H9 (cell line): ENCODE data around the gene MN1. TPM values are rescaled to one million over a fixed set of nuclear protein-coding genes. Genes with fewer than 3 reads are reported as not detected.

ENCODE experiments used
- DNase-seq: peaks from one replicate; pipeline ENCODE4 v3.0.0-alpha.2; 2017
- H2AFZ ChIP-seq: one replicate; pipeline ENCODE4 v1.6.1; 2013; ENCODE audit warnings: mild to moderate bottlenecking, low read length, control low read depth, moderate library complexity
- H2AK5ac ChIP-seq: 2 replicates; pipeline ENCODE4 v1.6.1; 2013; ENCODE audit warnings: low read length, control low read depth, mixed read lengths; ENCODE audit not compliant: insufficient read length
- H2BK120ac ChIP-seq: one replicate; pipeline ENCODE4 v1.6.1; 2013; ENCODE audit warnings: low read depth, mild to moderate bottlenecking, low read length, control low read depth, inconsistent platforms; ENCODE audit not compliant: poor library complexity, severe bottlenecking
- H2BK12ac ChIP-seq: 2 replicates; pipeline ENCODE4 v1.6.1; 2013; ENCODE audit warnings: low read length, control low read depth, mixed read lengths, low read depth; ENCODE audit not compliant: insufficient read length
- H2BK15ac ChIP-seq: 2 replicates; pipeline ENCODE4 v1.6.1; 2013; ENCODE audit warnings: low read depth, low read length, control low read depth
- H2BK20ac ChIP-seq: one replicate; pipeline ENCODE4 v1.6.1; 2013; ENCODE audit warnings: low read depth, mild to moderate bottlenecking, low read length, control low read depth, inconsistent platforms; ENCODE audit not compliant: poor library complexity, severe bottlenecking
- H2BK5ac ChIP-seq: 2 replicates; pipeline ENCODE4 v1.6.1; 2013; ENCODE audit warnings: low read length, control low read depth, mixed read lengths; ENCODE audit not compliant: insufficient read length
- H3K14ac ChIP-seq: 2 replicates; pipeline ENCODE4 v1.6.1; 2013; ENCODE audit warnings: low read length, control low read depth; ENCODE audit not compliant: insufficient read depth
- H3K18ac ChIP-seq: 2 replicates; pipeline ENCODE4 v1.6.1; 2013; ENCODE audit warnings: low read depth, mild to moderate bottlenecking, mixed read lengths, low read length, control low read depth; ENCODE audit not compliant: insufficient read length
- H3K23ac ChIP-seq: 2 replicates; pipeline ENCODE4 v1.6.1; 2013; ENCODE audit warnings: low read length, control low read depth, mixed read lengths, low read depth; ENCODE audit not compliant: insufficient read length
- H3K23me2 ChIP-seq: 2 replicates; pipeline ENCODE4 v1.6.1; 2013; ENCODE audit warnings: low read depth, mild to moderate bottlenecking, mixed read lengths, low read length, control low read depth; ENCODE audit not compliant: insufficient read length, poor library complexity, severe bottlenecking
- H3K27ac ChIP-seq: 2 replicates; pipeline ENCODE4 v1.5.1; 2013; ENCODE audit warnings: low read length, control low read depth, mixed read lengths, low read depth; ENCODE audit not compliant: insufficient read length
- H3K27me3 ChIP-seq: 2 replicates; pipeline ENCODE4 v1.6.1; 2013; ENCODE audit warnings: low read length, control low read depth, inconsistent platforms; ENCODE audit not compliant: insufficient read depth
- H3K4ac ChIP-seq: 2 replicates; pipeline ENCODE4 v1.6.1; 2013; ENCODE audit warnings: low read depth, mild to moderate bottlenecking, control low read depth, inconsistent platforms, low read length, moderate library complexity
- H3K4me1 ChIP-seq: 2 replicates; pipeline ENCODE4 v1.6.1; 2013; ENCODE audit warnings: low read length, control low read depth, inconsistent platforms; ENCODE audit not compliant: insufficient read depth
- H3K4me2 ChIP-seq: 2 replicates; pipeline ENCODE4 v1.6.1; 2013; ENCODE audit warnings: low read length, control low read depth, mixed read lengths; ENCODE audit not compliant: insufficient read length, insufficient read depth
- H3K56ac ChIP-seq: 2 replicates; pipeline ENCODE4 v1.6.1; 2013; ENCODE audit warnings: low read depth, mild to moderate bottlenecking, mixed read lengths, low read length, control low read depth; ENCODE audit not compliant: insufficient read length
- H3K79me1 ChIP-seq: 2 replicates; pipeline ENCODE4 v1.6.1; 2013; ENCODE audit warnings: low read depth, mild to moderate bottlenecking, moderate library complexity, low read length, control low read depth, inconsistent platforms; ENCODE audit not compliant: insufficient read depth, poor library complexity, severe bottlenecking
- H3K79me2 ChIP-seq: 2 replicates; pipeline ENCODE4 v1.6.1; 2013; ENCODE audit warnings: low read length, control low read depth, inconsistent platforms; ENCODE audit not compliant: insufficient read depth
- H3K9ac ChIP-seq: 2 replicates; pipeline ENCODE4 v1.6.1; 2013; ENCODE audit warnings: low read length, control low read depth, mixed read lengths; ENCODE audit not compliant: insufficient read length; ENCODE audit errors: extremely low read depth
- H3K9me3 ChIP-seq: one replicate; pipeline ENCODE4 v1.6.1; 2013; ENCODE audit warnings: low read depth, low read length, inconsistent platforms; ENCODE audit not compliant: control insufficient read depth
- H3T11ph ChIP-seq: one replicate; pipeline ENCODE4 v1.6.1; 2013; ENCODE audit warnings: mild to moderate bottlenecking, low read length, control low read depth, inconsistent platforms
- H4K20me1 ChIP-seq: one replicate; pipeline ENCODE4 v1.6.1; 2013; ENCODE audit not compliant: control insufficient read depth, insufficient read length, insufficient read depth
- H4K5ac ChIP-seq: 2 replicates; pipeline ENCODE4 v1.6.1; 2013; ENCODE audit warnings: low read depth, mild to moderate bottlenecking, mixed read lengths, low read length, control low read depth; ENCODE audit not compliant: insufficient read length
- H4K8ac ChIP-seq: replicated peaks from 2 replicates; pipeline ENCODE4 v1.6.1; 2013; ENCODE audit warnings: low read length, control low read depth, mixed read lengths, low read depth; ENCODE audit not compliant: insufficient read length
- H4K91ac ChIP-seq: 2 replicates; pipeline ENCODE4 v1.6.1; 2013; ENCODE audit warnings: low read depth, mild to moderate bottlenecking, moderate library complexity, mixed read lengths, low read length, control low read depth; ENCODE audit not compliant: insufficient read length
- H3K27ac Mint-ChIP-seq, 3 experiments: 2 replicates in 2 of 3; 3 replicates in 1 of 3; pipeline ENCODE4 v1.8.0; 2020 to 2021; ENCODE audit warnings: mixed read lengths in 3 of 3, mild to moderate bottlenecking in 1 of 3, moderate library complexity in 1 of 3
- H3K27me3 Mint-ChIP-seq: 2 replicates; pipeline ENCODE4 v1.8.0; 2021; ENCODE audit warnings: low read depth, mild to moderate bottlenecking, moderate library complexity, mixed read lengths
- H3K36me3 Mint-ChIP-seq, 3 experiments: 2 replicates in 2 of 3; 3 replicates in 1 of 3; pipeline ENCODE4 v1.8.0; 2020 to 2021; ENCODE audit warnings: low read depth in 3 of 3, mixed read lengths in 3 of 3; ENCODE audit not compliant: insufficient read depth in 1 of 3
- H3K4me1 Mint-ChIP-seq, 2 experiments: 2 replicates each; pipeline ENCODE4 v1.8.0; 2020; ENCODE audit warnings: mixed read lengths in 2 of 2
- H3K4me3 Mint-ChIP-seq, 2 experiments: 2 replicates in 1 of 2; 3 replicates in 1 of 2; pipeline ENCODE4 v1.8.0; 2020 to 2021; ENCODE audit warnings: mild to moderate bottlenecking in 2 of 2, mixed read lengths in 2 of 2, moderate library complexity in 1 of 2
- H3K9me3 Mint-ChIP-seq, 2 experiments: 2 replicates in 1 of 2; 3 replicates in 1 of 2; pipeline ENCODE4 v1.8.0; 2020; ENCODE audit warnings: mild to moderate bottlenecking in 2 of 2, mixed read lengths in 2 of 2, moderate library complexity in 1 of 2
- WGBS: extraction: QIAGEN DNeasy Blood & Tissue Kit; methylation state at CpG from one replicate; pipeline ENCODE4 v1.1.7; 2013; ENCODE audit warnings: missing lambda C conversion rate, low lambda C conversion rate, mixed read lengths; ENCODE audit not compliant: insufficient read length; ENCODE audit errors: extremely low coverage; 5-methylcytosine and 5-hydroxymethylcytosine counted together
- total RNA-seq: library from RNA; stranded (reverse); gene quantifications from 2 replicates; pipeline ENCODE4 v1.2.1, GENCODE V29; 2021
- TF ChIP-seq, protein P1 (sequence below): fragments of 200-600 bp; sonication (generic); conservative IDR thresholded peaks from 3 replicates; pipeline ENCODE4 v1.8.0; 2021; ENCODE audit warnings: antibody characterized with exemption, mild to moderate bottlenecking

Gene MN1
- total RNA-seq, 1 experiment from 2014 or later, result 2.8 TPM

- no CpG with 5 or more reads among the region's 6 CpGs for WGBS
- Histone ChIP-seq H3T11ph (no peak overlapping the region), H3K23me2 (no peaks in the 10 kb centered on the region), H3K4me1 (no peaks in the 10 kb centered on the region), H3K14ac (no peak overlapping the region), H3K23ac (no peak overlapping the region), H3K18ac (no peak overlapping the region), H4K8ac (no peak overlapping the region), H2BK120ac (no peak overlapping the region), H3K9ac (no peak overlapping the region), H3K9me3 (no peaks in the 10 kb centered on the region), H4K20me1 (no peaks in the 10 kb centered on the region), H3K27ac (no peak overlapping the region), H3K56ac (no peak overlapping the region), H2BK15ac (no peak overlapping the region), H4K5ac (no peak overlapping the region), H4K91ac (no peak overlapping the region), H2BK20ac (no peak overlapping the region), H2AK5ac (no peak overlapping the region), H3K79me1 (peaks cover 7% of the 10 kb centered on the region), H3K4ac (no peak overlapping the region), H3K4me2 (no peak overlapping the region), H2BK12ac (no peak overlapping the region), H2AFZ (no peak overlapping the region), H3K27me3 (no peaks in the 10 kb centered on the region), H3K79me2 (peaks cover 7% of the 10 kb centered on the region; the same call in 1 of the 2 replicates), H2BK5ac (no peak overlapping the region)
- no peak for DNase-seq
- Mint-ChIP-seq H3K36me3 (peaks cover 13 to 48% (median 47%) of the 10 kb centered on the region in 3 experiments), H3K27ac (no peak overlapping the region), H3K4me3 (no peak overlapping the region), H3K9me3 (peaks cover 7 to 8% of the 10 kb centered on the region in 2 experiments; a peak in 4 of 5 replicates), H3K27me3 (no peaks in the 10 kb centered on the region), H3K4me1 (peaks cover 0 to 3% of the 10 kb centered on the region in 2 experiments; a peak in 2 of 4 replicates)
- TF ChIP-seq, protein P1, sequence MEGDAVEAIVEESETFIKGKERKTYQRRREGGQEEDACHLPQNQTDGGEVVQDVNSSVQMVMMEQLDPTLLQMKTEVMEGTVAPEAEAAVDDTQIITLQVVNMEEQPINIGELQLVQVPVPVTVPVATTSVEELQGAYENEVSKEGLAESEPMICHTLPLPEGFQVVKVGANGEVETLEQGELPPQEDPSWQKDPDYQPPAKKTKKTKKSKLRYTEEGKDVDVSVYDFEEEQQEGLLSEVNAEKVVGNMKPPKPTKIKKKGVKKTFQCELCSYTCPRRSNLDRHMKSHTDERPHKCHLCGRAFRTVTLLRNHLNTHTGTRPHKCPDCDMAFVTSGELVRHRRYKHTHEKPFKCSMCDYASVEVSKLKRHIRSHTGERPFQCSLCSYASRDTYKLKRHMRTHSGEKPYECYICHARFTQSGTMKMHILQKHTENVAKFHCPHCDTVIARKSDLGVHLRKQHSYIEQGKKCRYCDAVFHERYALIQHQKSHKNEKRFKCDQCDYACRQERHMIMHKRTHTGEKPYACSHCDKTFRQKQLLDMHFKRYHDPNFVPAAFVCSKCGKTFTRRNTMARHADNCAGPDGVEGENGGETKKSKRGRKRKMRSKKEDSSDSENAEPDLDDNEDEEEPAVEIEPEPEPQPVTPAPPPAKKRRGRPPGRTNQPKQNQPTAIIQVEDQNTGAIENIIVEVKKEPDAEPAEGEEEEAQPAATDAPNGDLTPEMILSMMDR, result no peak
Observed at GRCh38 chr22:27704581-27704980, 97.0 kb downstream of the MN1 start.
